GM12892 (cell line): ENCODE results near the gene STX19.

Source experiments
- POLR2A ChIP-seq: IDR thresholded peaks from 2 replicates; pipeline ENCODE4 v1.6.1; 2011; ENCODE audit warnings: low read depth, low read length, control low read depth
- POLR2AphosphoS5 ChIP-seq: IDR thresholded peaks from 2 replicates; pipeline ENCODE4 v1.6.1; 2011; ENCODE audit warnings: low read depth, low read length, control low read depth

GRCh38 chr3:93984618-93985017 is 43.8 kb downstream of the STX19 start:
- TF ChIP-seq POLR2AphosphoS5, result no peak
- TF ChIP-seq POLR2A, result no peak
